PC-3 (cell line): ENCODE measurements around the gene GSG1L. TPM values are rescaled to one million over a fixed set of nuclear protein-coding genes. Genes with fewer than 3 reads are reported as not detected.

ENCODE experiments used
- ATAC-seq: fragments of 200-7000 bp; cut with Tn5 transposase; 2 replicates; pipeline ENCODE4 v1.9.1; 2020; ENCODE audit warnings: mild to moderate bottlenecking, moderate library complexity
- BruUV-seq: library from RNA; stranded (reverse); fragments of 400-500 nt; replicated peaks from 2 replicates; lab custom pipeline; 2021; lab: Mats Ljungman, UMichigan
- CTCF ChIA-PET: fragments of 300-600 bp; sonication (Branson Sonifier 250); formaldehyde crosslinking; loops from one replicate; lab custom pipeline; 2022; ENCODE audit warnings: antibody characterized with exemption; lab: Charles Lee
- POLR2A ChIA-PET: fragments of 300-600 bp; sonication (Branson Sonifier 250); formaldehyde crosslinking; loops from one replicate; lab custom pipeline; 2022; ENCODE audit warnings: antibody characterized with exemption; ENCODE audit not compliant: unreplicated experiment; lab: Charles Lee
- DNase-seq: peaks from one replicate; pipeline ENCODE4 v3.0.0-alpha.2; 2015
- H2AFZ ChIP-seq: fragments of 300-600 bp; sonication (generic); 2 replicates; pipeline ENCODE4 v1.6.0; 2016; ENCODE audit warnings: antibody characterized with exemption, low read length
- H3F3A ChIP-seq: fragments of 300-600 bp; sonication (generic); one replicate; pipeline ENCODE4 v1.6.0; 2017; ENCODE audit warnings: antibody characterized with exemption, low read length, control low read depth, mild to moderate bottlenecking; ENCODE audit not compliant: unreplicated experiment
- H3K27ac ChIP-seq: fragments of 300-600 bp; sonication (generic); 2 replicates; pipeline ENCODE4 v1.5.1; 2016; ENCODE audit warnings: mild to moderate bottlenecking, low read length
- H3K27me3 ChIP-seq: fragments of 300-600 bp; sonication (generic); 2 replicates; pipeline ENCODE4 v1.6.1; 2016; ENCODE audit warnings: low read length, mixed read lengths
- H3K36me3 ChIP-seq: fragments of 300-600 bp; sonication (generic); 2 replicates; pipeline ENCODE4 v1.6.1; 2016; ENCODE audit warnings: low read depth, mixed run types, low read length, mixed read lengths
- H3K4me1 ChIP-seq: fragments of 300-600 bp; sonication (generic); 2 replicates; pipeline ENCODE4 v1.5.1; 2016; ENCODE audit warnings: low read length; ENCODE audit not compliant: insufficient read depth
- H3K4me2 ChIP-seq: fragments of 300-600 bp; sonication (generic); 2 replicates; pipeline ENCODE4 v1.6.0; 2016; ENCODE audit warnings: low read length
- H3K4me3 ChIP-seq: fragments of 300-600 bp; sonication (generic); 2 replicates; pipeline ENCODE4 v1.5.1; 2016; ENCODE audit warnings: mild to moderate bottlenecking, low read length, mixed read lengths
- H3K79me2 ChIP-seq: fragments of 300-600 bp; sonication (generic); 2 replicates; pipeline ENCODE4 v1.6.1; 2017; ENCODE audit warnings: low read length, mixed read lengths
- H3K9ac ChIP-seq: fragments of 300-600 bp; sonication (generic); 2 replicates; pipeline ENCODE4 v1.6.0; 2016; ENCODE audit warnings: mild to moderate bottlenecking, low read length
- H3K9me2 ChIP-seq: fragments of 300-600 bp; sonication (generic); replicated peaks from 2 replicates; pipeline ENCODE4 v1.6.1; 2016; ENCODE audit warnings: mixed run types, low read length, mixed read lengths
- H3K9me3 ChIP-seq: fragments of 300-600 bp; sonication (generic); 2 replicates; pipeline ENCODE4 v1.6.1; 2016; ENCODE audit warnings: low read length, mixed read lengths
- H4K20me1 ChIP-seq: fragments of 300-600 bp; sonication (generic); 2 replicates; pipeline ENCODE4 v1.6.1; 2016; ENCODE audit warnings: low read length, mixed read lengths
- CTCF ChIP-seq: fragments of 300-600 bp; sonication (generic); conservative IDR thresholded peaks from 2 replicates; pipeline ENCODE4 v1.5.1; 2017; ENCODE audit warnings: antibody characterized with exemption, low read depth, mild to moderate bottlenecking, low read length
- EZH2 ChIP-seq: fragments of 300-600 bp; sonication (generic); IDR thresholded peaks from one replicate; pipeline ENCODE4 v1.6.1; 2017; ENCODE audit warnings: antibody characterized with exemption, mild to moderate bottlenecking, low read length; ENCODE audit not compliant: unreplicated experiment
- EZH2phosphoT487 ChIP-seq: fragments of 300-600 bp; sonication (generic); IDR thresholded peaks from 2 replicates; pipeline ENCODE4 v1.6.1; 2018; ENCODE audit warnings: mild to moderate bottlenecking, antibody characterized with exemption, low read length, borderline replicate concordance
- intact Hi-C: fragments of 100-400 bp; cut with micrococcal nuclease; formaldehyde crosslinking; loops from 2 replicates; pipeline ENCODE4 v1.9.0; 2023
- total RNA-seq: library from RNA; depleted of rRNA; stranded (reverse); fragments of >200 nt; gene quantifications from 2 replicates; pipeline ENCODE4 v1.2.3, GENCODE V29; 2014

Gene GSG1L
- total RNA-seq, 1 experiment from 2014 or later: not detected

GRCh38 chr16:27770271-27771196, 293.0 kb downstream of the GSG1L start:
- Histone ChIP-seq H3K4me3 (no peak overlapping the region), H2AFZ (no peak overlapping the region), H3K9me3 (no peaks in the 10 kb centered on the region), H4K20me1 (no peaks in the 10 kb centered on the region), H3K27ac (no peak overlapping the region), H3K9me2 (no peaks in the 10 kb centered on the region), H3K36me3 (no peaks in the 10 kb centered on the region), H3K4me2 (no peak overlapping the region), H3K9ac (no peak overlapping the region), H3F3A (no peaks in the 10 kb centered on the region), H3K4me1 (no peaks in the 10 kb centered on the region), H3K27me3 (no peaks in the 10 kb centered on the region), H3K79me2 (no peaks in the 10 kb centered on the region)
- DNase-seq (no peak), ATAC-seq (no peak)
- ChIA-PET CTCF (no interaction called here), POLR2A (no interaction called here)
- no TSS peak for BruUV-seq
- intact Hi-C loops: no loop called here
- no peak for TF ChIP-seq EZH2phosphoT487
- no peak for TF ChIP-seq CTCF
- TF ChIP-seq EZH2: no peak

GRCh38 chr16:27769561-27770255, 293.8 kb downstream of the GSG1L start:
- H3K9me2 ChIP-seq: no peaks in the 10 kb centered on the region
- no peaks in the 10 kb centered on the region for H3F3A ChIP-seq
- BruUV-seq: no TSS peak
- H3K27me3 ChIP-seq: no peaks in the 10 kb centered on the region
- ChIA-PET CTCF (no interaction called here), POLR2A (no interaction called here)
- H3K27ac ChIP-seq: no peak overlapping the region
- H3K9me3 ChIP-seq: no peaks in the 10 kb centered on the region
- H3K4me1 ChIP-seq: no peaks in the 10 kb centered on the region
- no peak overlapping the region for H2AFZ ChIP-seq
- H3K9ac ChIP-seq: no peak overlapping the region
- H3K36me3 ChIP-seq: peaks cover 1% of the 10 kb centered on the region; the same call in 1 of the 2 replicates
- TF ChIP-seq EZH2phosphoT487 (no peak), EZH2 (no peak), CTCF (no peak)
- no peak overlapping the region for H3K4me2 ChIP-seq
- H4K20me1 ChIP-seq: no peaks in the 10 kb centered on the region
- H3K79me2 ChIP-seq: no peaks in the 10 kb centered on the region
- ATAC-seq (no peak), DNase-seq (peak; percentile 7)
- intact Hi-C loops: no loop called here
- no peak overlapping the region for H3K4me3 ChIP-seq
